HCEC 1CT (cell line): ENCODE results near the gene GALNS.

Experiments used
- DNase-seq: peaks from one replicate; pipeline ENCODE4 v3.0.0-alpha.2; 2017

GALNS gene

DNA sequence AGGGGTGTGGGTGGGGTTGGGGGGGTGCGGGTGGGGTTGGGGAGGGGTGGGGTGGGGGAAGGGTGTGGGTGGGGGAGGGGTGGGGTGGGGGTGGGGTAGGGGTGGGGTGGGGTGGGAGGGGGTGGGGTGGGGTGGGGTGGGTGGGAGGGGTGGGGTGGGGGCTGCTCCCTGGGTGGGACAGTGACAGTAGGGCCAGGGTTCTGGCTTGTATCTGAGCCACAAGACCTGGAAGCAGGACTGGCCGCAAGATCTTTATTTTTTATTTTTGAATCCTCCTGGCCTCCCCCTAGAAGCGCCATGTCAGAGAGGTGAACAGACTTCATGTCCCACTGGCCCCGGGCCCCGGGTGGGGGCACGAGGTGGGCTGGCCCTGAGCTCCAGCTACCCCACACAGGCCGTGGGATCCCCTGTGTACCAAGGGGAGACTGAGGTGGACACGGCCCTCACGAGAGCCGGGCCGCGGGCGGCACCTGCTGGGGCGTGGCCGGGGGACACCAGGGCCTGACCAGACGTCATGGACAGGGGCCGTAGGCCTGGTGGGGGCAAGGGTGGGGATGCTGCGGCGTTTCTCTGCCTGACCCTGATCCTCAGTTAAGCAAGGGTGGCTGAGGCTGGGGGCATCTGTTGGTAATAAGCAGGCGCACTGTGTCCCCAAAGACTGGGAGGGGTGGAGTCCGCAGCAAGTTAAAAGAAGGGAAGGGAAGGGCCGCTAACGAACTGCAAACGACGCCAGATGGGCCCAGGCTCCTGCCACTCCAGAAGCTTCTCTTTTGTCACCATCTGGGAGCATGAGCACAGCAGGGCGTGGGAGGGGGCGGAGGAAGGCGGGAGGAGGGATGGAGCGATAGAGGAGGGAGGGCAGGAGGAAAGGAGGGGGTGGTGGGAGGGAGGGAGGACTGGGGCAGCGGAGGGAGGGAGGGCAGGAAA lies 32.0 kb upstream of the GALNS start:
- no peak for DNase-seq

DNA sequence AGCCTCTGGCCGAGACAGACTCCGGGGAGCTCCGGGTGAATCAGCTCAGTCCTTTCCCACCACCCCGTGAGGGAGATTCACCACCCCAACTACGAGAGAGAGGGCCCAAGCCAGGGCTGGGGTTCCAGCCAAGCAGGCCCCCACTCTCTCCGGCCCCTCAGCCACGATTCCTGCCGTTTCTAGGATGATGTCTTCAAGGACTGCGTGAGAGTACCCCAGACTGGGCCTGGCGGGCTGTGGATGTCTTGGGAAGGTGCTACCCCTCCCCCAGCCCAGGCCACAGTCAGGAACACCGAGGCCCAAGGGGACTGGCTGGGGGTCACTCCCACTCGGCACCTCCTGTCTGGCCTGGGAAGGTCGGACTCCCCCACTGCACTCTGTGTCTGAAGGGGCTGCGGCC lies 31.3 kb upstream of the GALNS start:
- no peak for DNase-seq

DNA sequence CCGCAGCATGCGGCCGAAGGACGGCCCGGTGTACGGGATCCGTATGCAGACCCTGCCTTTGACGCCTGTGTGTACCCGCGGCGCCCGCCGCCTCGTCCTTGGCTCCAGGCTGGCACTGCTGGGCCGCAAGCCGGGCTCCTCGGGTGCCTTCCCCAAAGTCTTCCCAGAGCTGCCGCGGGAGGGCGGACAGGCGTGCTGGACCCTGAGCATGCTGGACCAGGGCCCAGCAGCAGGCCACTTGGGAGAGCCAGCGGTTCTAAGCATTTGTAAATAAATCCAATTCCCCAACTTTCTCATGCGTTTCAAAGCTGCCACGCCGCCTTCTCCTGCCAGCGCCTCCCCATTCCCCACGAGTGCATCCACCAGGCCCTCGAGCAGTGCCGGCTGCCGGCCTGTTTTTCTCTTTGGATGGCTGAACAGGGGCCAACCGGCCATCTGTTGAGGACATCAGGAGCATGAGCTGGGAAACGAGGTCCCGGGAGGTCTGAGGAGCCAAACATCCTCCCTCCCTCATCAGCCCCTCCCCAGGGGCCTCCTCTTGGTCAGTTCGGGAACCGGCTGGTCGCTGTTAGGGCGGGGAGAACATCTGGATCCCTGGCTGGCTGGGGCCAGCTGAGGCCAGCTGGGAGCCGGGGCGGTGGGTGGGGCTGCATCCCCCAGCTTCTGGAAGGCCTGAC lies 30.2 kb upstream of the GALNS start:
- DNase-seq: peak; percentile 5

DNA sequence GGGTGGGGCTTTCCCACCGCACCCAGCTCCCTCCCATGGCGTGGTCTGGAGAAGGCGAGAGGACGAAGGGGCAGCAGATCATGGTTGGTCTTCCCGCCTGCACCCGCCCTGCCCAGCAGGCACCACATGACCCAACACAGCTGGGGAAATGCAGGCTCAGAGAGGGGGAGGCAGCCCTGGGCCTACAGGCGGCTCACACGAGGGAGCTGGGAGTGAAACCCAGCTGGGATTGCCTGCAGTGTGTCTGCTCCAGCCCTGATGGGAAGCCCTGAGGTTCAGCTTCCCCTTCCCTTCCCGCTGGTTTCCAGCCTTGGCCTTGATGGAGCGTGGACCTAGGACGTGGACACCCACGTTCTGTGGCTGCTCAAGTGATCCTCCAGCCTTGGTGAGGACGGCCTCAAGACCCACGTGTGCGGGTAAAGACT lies 29.7 kb upstream of the GALNS start:
- no peak for DNase-seq

DNA sequence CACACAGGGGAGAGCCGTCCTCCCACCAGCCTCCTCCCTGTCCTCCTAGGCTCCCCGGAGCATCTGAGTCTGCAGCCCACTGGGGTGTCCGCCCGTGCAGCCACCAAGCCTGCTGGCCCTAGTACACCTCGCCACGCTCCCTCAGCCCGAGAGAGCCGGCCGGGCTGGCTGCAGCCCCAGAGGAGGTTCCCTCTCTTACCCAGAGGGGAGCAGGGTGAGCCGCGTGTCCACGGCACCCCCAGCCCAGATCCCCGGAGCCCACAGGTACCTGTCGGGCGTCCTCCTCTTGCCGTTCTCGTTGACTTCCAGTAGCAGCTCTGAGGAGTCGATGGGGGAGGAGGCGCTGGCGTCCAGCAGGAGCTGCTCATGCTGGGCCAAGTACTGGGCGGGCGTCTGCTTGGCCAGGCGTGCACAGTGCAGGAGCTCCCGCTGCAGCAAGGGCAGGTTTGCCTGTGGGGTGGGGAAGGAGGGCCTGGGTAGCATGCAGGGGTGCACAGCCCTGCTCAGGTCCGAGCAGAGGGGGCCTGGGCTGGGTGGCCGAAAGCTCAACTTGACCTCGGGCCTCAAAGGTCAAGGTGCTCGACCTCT lies 29.0 kb upstream of the GALNS start:
- no peak for DNase-seq

DNA sequence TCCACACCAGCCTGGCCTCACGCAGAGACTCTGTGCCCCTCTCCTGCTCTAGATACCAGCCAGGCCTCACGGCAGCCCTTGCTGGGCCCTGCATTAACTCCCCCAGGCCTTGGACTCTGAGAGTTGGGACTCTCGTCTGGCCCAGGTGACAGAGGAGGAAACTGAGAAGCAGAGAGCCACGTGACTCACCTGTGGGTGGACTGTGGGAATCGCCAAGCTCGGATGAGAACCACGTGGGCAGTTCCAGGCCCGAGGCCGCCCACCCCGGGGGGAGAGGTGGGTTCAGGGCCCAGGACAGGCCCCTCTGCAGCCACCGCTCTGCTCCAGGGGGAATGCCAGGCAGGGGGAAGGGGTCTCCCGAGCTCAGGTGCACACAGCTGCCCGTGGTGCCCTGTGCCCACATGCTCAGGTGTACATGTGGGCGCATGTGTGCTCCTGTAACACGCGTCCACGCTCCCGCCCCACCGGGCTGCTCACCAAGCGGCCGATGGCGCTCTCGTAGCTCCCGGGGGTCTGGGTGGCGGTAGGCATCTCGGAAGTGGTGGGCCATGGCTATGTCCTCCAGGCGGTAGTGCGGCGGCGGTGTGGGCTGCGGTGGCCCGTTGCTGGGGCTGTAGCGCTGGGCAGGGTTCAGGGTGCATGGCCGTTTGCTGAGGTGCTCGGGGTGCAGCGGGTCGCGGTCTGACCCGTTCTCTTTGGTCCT lies 28.0 kb upstream of the GALNS start:
- DNase-seq: no peak

DNA sequence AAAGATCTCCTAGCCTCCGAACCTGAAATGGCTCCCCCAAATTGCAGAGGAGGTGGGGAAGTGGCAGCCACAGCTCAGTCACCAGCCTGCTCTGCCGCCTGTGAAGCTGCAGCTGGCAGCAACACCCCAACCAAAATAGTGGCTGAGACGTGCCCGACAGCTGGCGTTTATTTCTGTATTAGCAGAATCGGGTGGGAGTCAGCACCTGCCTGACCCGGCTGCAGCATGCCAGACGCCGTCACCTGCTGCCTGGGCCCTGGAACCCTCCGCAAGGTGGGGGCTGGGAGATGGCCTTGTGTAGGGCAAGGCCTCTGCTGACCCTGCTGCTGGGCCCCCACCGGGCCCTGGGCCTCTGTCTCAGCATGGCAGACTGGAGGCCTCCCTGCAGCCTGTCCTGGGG lies 27.2 kb upstream of the GALNS start:
- no peak for DNase-seq

DNA sequence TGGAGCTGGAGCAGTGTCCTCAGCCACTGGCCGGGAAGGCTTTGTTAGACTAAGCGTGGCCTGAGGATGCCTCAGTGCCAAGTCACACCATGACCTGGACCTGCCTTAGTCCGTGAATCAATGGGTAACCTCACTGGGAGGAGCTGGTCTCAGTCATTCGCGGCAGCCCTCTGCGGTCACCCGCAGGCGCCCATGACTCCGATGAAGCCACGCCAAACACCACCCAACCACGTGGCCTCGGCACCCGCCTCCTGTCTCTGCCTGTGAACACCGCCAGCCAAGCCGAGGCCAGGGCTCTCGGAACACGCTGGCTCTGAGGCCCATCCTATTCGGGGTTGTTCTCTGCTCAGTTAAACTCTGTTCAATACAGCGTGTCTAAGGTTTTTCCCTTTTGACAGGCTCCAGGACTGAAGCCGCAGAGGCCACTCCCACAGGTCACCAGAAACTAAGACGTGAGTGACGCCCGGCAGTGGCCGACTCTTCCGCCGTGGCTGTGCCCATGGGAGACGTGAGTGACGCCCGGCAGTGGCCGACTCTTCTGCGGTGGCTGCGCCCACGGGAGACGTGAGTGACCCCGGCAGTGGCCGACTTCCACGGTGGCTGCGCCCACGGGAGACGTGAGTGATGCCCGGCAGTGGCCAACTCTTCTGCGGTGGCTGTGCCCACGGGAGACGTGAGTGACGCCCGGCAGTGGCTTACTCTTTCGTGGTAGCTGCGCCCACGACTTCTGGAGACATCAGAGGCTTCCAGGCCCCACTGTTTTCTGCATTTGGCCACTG lies 26.6 kb upstream of the GALNS start:
- DNase-seq: no peak

DNA sequence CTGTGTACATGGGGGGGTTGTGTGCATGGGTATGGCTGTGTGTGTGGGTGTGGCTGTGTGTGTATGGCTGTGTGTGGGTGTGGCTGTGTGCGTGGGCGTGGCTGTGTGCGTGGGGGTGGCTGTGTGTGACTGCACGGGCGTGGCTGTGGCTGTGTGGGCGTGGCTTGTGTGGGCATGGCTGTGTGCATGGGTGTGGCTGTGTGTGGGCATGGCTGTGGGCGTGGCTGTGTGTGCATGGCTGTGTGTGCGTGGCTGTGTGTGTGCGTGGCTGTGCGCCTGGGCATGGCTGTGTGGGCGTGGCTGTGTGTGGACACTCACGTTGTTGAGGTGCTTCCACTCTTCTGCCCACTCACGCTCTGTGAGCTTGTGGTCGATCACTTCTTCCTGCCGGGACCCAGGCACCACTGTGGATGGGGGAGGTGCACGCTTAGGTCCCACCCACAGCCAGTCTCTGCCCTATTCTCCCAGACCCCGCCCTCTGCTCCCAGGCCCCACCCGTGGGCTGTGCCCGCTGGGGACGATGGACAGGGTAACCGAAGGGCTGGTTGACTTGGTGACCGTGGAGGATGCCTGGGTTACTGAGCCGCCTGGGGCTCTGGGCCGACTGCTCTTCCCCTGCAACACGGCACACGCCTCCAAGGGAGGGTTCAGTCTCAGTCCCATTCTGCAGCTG lies 25.7 kb upstream of the GALNS start:
- no peak for DNase-seq

DNA sequence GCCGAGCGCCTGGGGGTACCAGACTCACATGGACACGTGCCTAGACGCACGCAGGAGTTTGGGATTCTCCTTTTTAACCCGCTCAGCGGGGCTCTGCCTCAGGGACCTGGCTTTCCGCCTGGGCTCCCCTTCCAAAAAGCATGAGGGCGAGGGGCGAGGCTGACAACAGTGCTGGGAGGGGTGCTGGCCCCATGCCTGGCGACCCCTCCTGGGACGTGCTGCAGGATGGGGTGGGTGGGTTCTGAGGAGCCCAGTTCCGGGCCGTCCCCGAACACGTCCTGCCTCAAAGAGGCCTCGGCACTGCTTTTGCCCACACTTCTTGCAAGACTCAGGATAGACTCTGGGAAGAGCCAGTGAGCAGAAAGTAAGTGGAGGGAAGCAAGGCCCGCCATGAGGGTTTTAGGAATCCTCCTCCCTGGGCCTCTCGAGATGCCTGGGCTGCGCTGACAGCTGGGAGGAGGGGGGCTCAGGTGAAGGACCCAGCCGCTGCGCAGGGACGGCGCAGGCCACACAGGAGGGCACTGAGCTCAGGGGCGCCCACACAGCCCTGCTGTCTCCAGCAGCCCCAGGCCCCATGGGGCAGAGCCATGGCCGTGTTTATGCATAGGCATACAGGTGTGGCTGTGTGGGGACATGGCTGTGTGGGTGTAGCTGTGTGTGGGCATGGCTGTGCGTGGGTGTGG lies 25.1 kb upstream of the GALNS start:
- no peak for DNase-seq

DNA sequence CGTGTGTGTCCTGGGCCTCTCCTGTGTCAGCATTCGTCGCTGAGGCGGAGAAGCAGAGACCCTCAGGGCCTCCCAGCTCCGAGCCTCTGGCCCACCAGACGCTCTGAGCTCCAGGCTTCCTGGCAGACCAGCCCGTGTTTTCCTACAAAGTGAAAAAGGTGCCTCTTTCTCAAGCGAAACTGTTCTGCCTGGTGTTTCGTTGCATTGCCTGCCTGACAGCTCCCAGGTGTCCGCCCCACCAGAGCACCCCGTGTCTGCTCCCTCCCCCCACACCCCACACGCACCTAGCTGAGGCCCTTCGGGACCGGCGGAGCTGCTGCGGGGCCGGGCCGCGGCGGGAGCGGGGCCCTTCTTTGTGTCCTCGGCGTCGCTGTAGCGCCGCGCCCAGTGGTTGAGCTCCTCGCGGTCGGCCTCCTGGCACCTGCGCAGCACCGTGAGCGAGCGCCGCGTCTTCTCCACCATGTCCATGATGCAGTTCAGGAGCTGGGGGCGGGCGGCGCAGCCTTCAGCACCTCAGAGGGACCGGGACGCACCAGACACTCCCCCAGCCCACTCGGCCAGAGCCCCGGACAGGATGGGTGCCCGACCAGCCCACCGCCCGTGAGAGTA lies 24.4 kb upstream of the GALNS start:
- no peak for DNase-seq

DNA sequence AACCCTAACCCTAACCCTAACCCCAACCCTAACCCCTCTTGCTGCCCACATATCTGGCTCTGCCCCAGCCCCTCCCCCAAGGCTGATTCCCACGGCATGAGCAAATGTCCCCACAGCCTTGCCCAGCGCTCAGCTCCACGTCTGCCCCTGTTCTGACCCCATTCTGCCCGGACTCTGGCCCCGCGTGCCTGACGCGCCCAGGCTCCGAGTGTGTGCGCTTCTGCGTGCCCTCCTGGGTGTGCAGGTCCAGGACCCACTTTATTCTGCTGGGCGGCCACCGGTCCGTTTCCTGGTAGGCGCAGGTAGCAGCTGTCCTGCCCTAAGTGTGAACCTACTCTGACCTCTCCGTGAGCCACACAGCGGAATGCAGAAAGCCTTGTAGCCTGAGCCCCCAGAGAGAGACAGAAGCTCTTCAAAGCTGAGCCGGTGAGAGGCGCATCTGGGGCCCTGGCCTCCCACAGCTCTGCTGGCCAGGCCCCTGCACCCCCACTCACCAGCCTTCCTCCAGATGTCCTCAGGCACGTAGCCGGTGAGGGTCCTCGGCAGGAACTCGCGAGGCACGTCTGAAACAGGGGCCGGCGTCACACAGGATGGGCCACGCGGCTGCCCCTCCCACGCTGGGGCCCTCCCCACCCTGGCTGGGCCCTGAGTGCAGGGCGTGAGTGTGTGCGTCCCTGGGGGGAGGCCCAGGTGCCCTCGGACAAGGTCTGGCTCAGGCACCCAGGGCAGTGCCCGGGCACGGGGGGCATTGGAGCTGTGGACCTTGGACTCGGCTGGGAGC lies 23.7 kb upstream of the GALNS start:
- no peak for DNase-seq

DNA sequence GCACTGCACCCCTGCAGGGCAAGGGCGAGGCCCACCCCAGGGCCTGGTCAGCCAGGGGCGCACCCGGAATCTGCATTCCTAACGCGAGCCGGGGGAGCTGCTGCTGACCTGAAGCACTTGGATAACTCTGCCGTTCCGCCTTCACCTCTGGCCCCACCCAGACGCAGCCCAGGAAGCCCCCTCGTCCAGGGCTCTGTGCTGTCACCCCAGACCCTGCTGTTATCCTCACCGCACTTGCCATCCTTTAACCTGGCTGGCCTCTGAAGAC lies 23.0 kb upstream of the GALNS start:
- no peak for DNase-seq

DNA sequence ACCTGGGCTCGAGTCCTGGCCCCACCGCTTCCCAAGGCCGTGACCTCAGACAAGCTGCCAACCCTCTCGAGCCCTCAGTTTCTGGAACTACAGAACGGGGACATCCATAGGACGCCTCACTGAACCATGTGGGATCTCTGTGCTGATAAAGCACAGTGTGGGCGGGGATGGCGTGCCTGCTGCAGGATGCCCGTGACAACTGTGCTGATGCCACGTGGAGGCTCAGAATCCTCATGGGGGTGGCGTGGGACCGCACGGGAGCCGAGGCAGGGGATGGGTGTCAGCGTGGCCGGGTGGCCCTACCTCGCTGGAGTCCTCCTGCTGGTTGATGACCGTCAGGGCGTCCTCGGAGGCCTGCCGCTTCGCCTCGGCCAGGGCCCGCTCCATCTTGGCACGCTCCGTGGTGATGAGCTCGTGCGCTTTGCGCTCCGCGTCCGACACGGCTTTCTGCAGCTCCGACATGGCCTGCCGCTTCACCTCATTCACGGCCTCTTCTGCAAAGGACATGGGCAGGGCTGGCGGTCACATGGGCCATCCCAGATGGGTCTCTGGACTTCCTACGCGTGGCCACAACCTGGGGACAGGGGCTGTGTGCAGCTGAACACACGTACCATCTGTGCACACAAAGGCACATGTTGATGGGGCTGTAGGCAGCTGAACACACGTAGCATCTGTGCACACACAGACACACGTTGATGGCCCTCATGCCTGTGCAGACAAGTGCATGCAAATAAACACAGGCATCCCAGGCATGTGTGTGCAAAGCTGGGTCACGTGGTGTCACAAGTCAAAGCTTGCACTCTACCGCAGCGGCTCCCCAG lies 22.4 kb upstream of the GALNS start:
- no peak for DNase-seq

DNA sequence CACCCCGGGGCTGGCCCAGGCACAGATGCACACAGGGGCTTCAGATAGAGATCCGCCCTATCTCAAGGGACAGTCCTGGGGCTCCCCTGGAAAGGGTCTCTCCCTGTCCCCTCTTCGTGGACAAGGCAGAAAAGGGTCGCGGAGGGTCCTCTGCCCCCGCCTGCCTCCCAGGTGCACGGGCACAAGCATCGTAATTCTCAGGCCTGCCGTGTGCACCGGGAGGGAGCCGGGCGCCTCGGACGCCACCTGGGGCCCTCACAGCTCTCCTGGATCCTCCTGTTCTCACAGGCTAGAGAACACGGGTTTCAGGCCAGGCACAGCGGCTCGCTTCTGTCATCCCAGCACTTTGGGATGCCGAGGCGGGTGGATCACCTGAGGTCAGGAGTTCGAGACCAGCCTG lies 21.6 kb upstream of the GALNS start:
- DNase-seq: no peak

DNA sequence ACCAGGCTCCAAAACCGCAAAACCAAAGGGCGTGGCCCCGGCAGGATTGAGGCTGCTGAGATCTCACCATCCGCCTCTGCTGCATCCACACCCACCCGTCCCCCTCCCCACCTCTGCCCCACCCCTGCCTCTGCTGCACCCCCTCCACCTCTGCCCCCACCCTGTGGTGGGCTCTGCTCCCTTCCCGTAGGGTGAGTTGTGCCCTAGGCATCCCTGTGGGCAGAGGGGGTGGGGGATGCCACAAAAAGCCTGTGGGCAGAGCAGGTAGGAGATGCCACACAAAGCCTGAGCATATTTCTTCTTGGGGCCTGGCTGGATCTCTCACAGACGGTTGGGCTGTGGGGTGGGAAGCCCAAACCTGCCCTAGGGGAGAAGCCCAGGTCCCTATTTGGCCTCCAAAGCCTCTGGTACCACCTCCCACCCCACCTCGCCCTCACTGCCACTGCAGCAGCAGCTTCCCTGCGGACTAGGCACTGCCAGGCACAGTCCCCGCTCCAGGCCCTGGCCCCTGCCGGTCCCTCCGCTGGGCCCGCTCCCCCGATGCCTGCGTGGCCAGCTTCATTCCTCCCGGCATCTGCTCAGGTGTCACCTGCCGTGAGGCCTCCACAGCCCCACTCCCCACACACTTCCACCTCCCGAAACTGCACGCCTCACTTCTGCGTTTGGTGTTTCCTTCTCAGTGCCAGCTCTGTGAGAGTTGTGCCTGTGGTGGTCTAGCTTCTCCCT lies 21.0 kb upstream of the GALNS start:
- no peak for DNase-seq

DNA sequence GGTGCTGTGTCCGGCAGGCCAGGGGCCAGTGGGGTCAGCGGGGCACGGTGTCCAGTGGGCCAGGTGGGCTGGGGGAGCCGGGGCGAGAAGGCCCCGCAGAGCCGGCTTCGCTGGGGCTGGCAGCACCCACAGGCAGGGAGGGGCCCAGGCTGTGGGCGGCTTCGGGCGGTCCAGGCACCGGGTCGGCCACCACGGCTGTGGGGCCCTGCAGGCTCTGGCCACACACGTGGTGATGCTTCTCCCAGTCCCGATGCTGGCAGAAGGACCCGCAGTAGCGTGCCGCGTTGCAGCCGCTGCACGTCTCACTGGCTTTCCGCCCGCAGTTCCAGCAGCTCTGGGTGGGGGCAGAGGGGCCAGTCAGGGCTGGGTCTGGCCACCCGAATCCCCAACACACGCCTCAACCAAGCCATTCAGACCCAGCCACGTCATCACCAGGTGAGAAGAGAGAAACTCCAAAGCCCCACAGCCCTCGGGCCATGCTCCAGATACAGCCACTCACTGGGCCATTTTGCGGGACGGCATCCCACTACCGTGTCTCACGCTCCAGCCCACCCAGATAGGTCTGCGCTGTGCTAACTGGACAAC lies 20.3 kb upstream of the GALNS start:
- no peak for DNase-seq

DNA sequence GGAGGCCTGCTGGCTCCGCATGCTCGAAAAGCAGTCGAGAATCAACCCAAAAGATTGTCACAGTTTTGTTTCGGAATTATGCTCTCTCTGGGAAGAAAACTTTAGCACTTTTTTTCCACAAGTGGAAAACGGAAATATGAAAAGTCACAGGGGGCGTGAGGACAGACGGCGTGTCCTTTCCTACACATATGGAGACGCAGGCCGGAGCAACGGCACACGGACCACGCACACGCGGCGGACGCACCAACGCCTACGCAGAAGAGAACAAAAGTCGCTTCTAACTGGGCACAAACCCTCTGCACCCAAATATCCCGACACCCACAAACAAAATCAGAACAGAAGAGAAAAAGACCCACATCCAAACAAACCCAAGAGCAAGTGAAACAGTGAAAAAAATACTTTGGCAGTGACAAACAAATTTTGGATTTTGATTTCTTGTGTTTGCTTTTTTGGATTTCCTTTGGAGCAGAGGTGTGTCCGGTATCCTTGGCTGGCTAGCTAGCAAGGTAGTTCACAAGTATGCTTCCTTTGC lies 19.0 kb upstream of the GALNS start:
- no peak for DNase-seq
